Regular cardiac myocyte (primary cell): ENCODE measurements around the gene PCDHGB2. TPM values are rescaled to one million over a fixed set of nuclear protein-coding genes. Genes with fewer than 3 reads are reported as not detected.

Experiments
- total RNA-seq: library from RNA; depleted of rRNA; stranded (reverse); fragments of >200 nt; gene quantifications from 2 replicates; pipeline ENCODE4 v1.2.3, GENCODE V29; 2014

PCDHGB2 gene
- total RNA-seq, 1 donor from 2014 or later, result 2.5 TPM

GRCh38 chr5:141397756-141398551 is 38.2 kb downstream of the PCDHGB2 start, which contains the start of gene PCDHGB5:
PCDHGB5 (plus strand) TSS chr5:141397947; CDS start chr5:141398128, 181 bp downstream.

GRCh38 chr5:141402553-141403243 is 42.9 kb downstream of the PCDHGB2 start, which contains the start of gene PCDHGA9:
PCDHGA9 (plus strand) TSS chr5:141402778; CDS start chr5:141402953, 175 bp downstream.

GRCh38 chr5:141407790-141408505 is 48.2 kb downstream of the PCDHGB2 start, which contains the start of gene PCDHGB6:
PCDHGB6 (plus strand) TSS chr5:141408021; CDS start chr5:141408203, 182 bp downstream.

Other genes with a start within 250 kb of the PCDHGB2 start
- gene PCDHB4, start 238.2 kb upstream of the PCDHGB2 start, total RNA-seq, result under 0.01 and 0.85 TPM in 2 replicates
- gene PCDHB5, start 224.8 kb upstream of the PCDHGB2 start, total RNA-seq, result 0.58 and 3.1 TPM in 2 replicates
- under 0.01 and 0.28 TPM in 2 replicates for gene PCDHB6, start 209.9 kb upstream of the PCDHGB2 start, total RNA-seq
- gene PCDHB7, start 187.3 kb upstream of the PCDHGB2 start, total RNA-seq, result 0.19 and 1.1 TPM in 2 replicates
- under 0.01 and 1.4 TPM in 2 replicates for gene PCDHB8, start 182.2 kb upstream of the PCDHGB2 start, total RNA-seq
- 0.19 and 1.7 TPM in 2 replicates for gene PCDHB16, start 177.6 kb upstream of the PCDHGB2 start, total RNA-seq
- gene PCDHB9, start 172.8 kb upstream of the PCDHGB2 start, total RNA-seq, result under 0.01 and 0.56 TPM in 2 replicates
- gene PCDHB10, start 167.6 kb upstream of the PCDHGB2 start, total RNA-seq, result 0.19 and 1.7 TPM in 2 replicates
- 0.19 and 0.85 TPM in 2 replicates for gene PCDHB11, start 160.4 kb upstream of the PCDHGB2 start, total RNA-seq
- under 0.01 and 0.28 TPM in 2 replicates for gene PCDHB12, start 151.3 kb upstream of the PCDHGB2 start, total RNA-seq
- 0.19 and 1.1 TPM in 2 replicates for gene PCDHB13, start 146.1 kb upstream of the PCDHGB2 start, total RNA-seq
- 0.58 and 2.5 TPM in 2 replicates for gene PCDHB14, start 136.7 kb upstream of the PCDHGB2 start, total RNA-seq
- 0.38 and 1.4 TPM in 2 replicates for gene PCDHB15, start 114.6 kb upstream of the PCDHGB2 start, total RNA-seq
- under 0.01 and 0.19 TPM in 2 replicates for gene SLC25A2, start 55.9 kb upstream of the PCDHGB2 start, total RNA-seq
- gene TAF7, start 39.2 kb upstream of the PCDHGB2 start, total RNA-seq, result 90.2 and 102 TPM in 2 replicates
- gene PCDHGA1, start 29.5 kb upstream of the PCDHGB2 start, total RNA-seq, result 0.38 and 1.4 TPM in 2 replicates
- 1.5 and 3.1 TPM in 2 replicates for gene PCDHGA2, start 21.2 kb upstream of the PCDHGB2 start, total RNA-seq
- gene PCDHGA3, start 16.2 kb upstream of the PCDHGB2 start, total RNA-seq, result 0.38 and 1.7 TPM in 2 replicates
- gene PCDHGB1, start 9.9 kb upstream of the PCDHGB2 start, total RNA-seq, result 0.38 and 3.1 TPM in 2 replicates
- 2.9 and 8.2 TPM in 2 replicates for gene PCDHGA4, start 5.0 kb upstream of the PCDHGB2 start, total RNA-seq
- gene PCDHGA5, start 4.2 kb downstream of the PCDHGB2 start, total RNA-seq, result 0.58 and 1.1 TPM in 2 replicates
- gene PCDHGB3, start 10.2 kb downstream of the PCDHGB2 start, total RNA-seq, result 1.9 and 4.5 TPM in 2 replicates
- 1.5 and 3.1 TPM in 2 replicates for gene PCDHGA6, start 13.9 kb downstream of the PCDHGB2 start, total RNA-seq
- 1.5 and 3.7 TPM in 2 replicates for gene PCDHGA7, start 22.7 kb downstream of the PCDHGB2 start, total RNA-seq
- 9.6 and 22.0 TPM in 2 replicates for gene PCDHGB4, start 27.7 kb downstream of the PCDHGB2 start, total RNA-seq
- 1.3 and 2.8 TPM in 2 replicates for gene PCDHGA8, start 32.6 kb downstream of the PCDHGB2 start, total RNA-seq
- 17.8 and 21.4 TPM in 2 replicates for gene PCDHGB5, start 38.0 kb downstream of the PCDHGB2 start, total RNA-seq
- gene PCDHGA9, start 42.8 kb downstream of the PCDHGB2 start, total RNA-seq, result 2.1 and 3.1 TPM in 2 replicates
- 0.96 and 2.5 TPM in 2 replicates for gene PCDHGB6, start 48.0 kb downstream of the PCDHGB2 start, total RNA-seq
- gene PCDHGA10, start 53.0 kb downstream of the PCDHGB2 start, total RNA-seq, result 1.2 and 3.4 TPM in 2 replicates
- gene PCDHGB7, start 57.7 kb downstream of the PCDHGB2 start, total RNA-seq, result 1.9 and 4.5 TPM in 2 replicates
- gene PCDHGA11, start 61.1 kb downstream of the PCDHGB2 start, total RNA-seq, result 3.1 and 4.5 TPM in 2 replicates
- 6.7 and 14.7 TPM in 2 replicates for gene PCDHGA12, start 70.5 kb downstream of the PCDHGB2 start, total RNA-seq
- 24.7 and 31.0 TPM in 2 replicates for gene PCDHGC3, start 116.0 kb downstream of the PCDHGB2 start, total RNA-seq
- gene PCDHGC4, start 125.0 kb downstream of the PCDHGB2 start, total RNA-seq, result 0.77 and 1.1 TPM in 2 replicates
- 1.7 and 2.0 TPM in 2 replicates for gene PCDHGC5, start 129.1 kb downstream of the PCDHGB2 start, total RNA-seq